CD4-positive, alpha-beta T cell (primary cell): Measurements from ENCODE around the gene ZNF318. TPM values are rescaled to one million over a fixed set of nuclear protein-coding genes. Genes with fewer than 3 reads are reported as not detected.
"Not testable (repeated sequence)": the region's sequence is repeated elsewhere in the genome, so short reads cannot be mapped to it uniquely, and the experiment has no call there.

Experiments used
- ATAC-seq: fragments of 200-7000 bp; cut with Tn5 transposase; one replicate; pipeline ENCODE4 v1.10.0; 2022; ENCODE audit warnings: mild to moderate bottlenecking; ENCODE audit not compliant: poor library complexity
- CTCF ChIA-PET: fragments of 350-600 bp; sonication (Branson Sonifier 250); formaldehyde crosslinking; loops from one replicate; lab custom pipeline; 2021; ENCODE audit warnings: antibody characterized with exemption, inconsistent platforms; lab: Charles Lee
- POLR2A ChIA-PET: fragments of 350-600 bp; sonication (Branson Sonifier 250); formaldehyde crosslinking; loops from one replicate; lab custom pipeline; 2021; ENCODE audit warnings: antibody characterized with exemption, inconsistent platforms; lab: Charles Lee
- DNase-seq, 14 experiments: peaks; one replicate each; pipeline ENCODE4 v3.0.0-alpha.2; 2013 to 2020; ENCODE audit warnings: mixed read lengths in 2 of 14
- H3K27ac ChIP-seq, 2 donors: one replicate each; pipeline versions ENCODE4 v1.5.1 to v1.7.0; 2013; ENCODE audit warnings: low read length in 2 of 2, low read depth in 1 of 2, mild to moderate bottlenecking in 1 of 2
- H3K27me3 ChIP-seq, 2 experiments: 1 replicate in 1 of 2; 2 replicates in 1 of 2; pipeline versions ENCODE4 v1.6.1 to v1.7.0; 2013; ENCODE audit warnings: low read length in 2 of 2, control low read depth in 1 of 2, mild to moderate bottlenecking in 1 of 2, moderate library complexity in 1 of 2; ENCODE audit not compliant: insufficient read depth in 2 of 2, control insufficient read depth in 1 of 2
- H3K36me3 ChIP-seq: one replicate; pipeline ENCODE4 v1.6.1; 2013; ENCODE audit warnings: low read length, control low read depth; ENCODE audit not compliant: insufficient read depth
- H3K4me1 ChIP-seq: one replicate; pipeline ENCODE4 v1.6.1; 2013; ENCODE audit warnings: low read length, control low read depth; ENCODE audit not compliant: insufficient read depth
- H3K4me3 ChIP-seq: one replicate; pipeline ENCODE4 v1.5.1; 2013; ENCODE audit warnings: mild to moderate bottlenecking, low read length, moderate library complexity
- H3K9me3 ChIP-seq, 2 experiments: 1 replicate in 1 of 2; 2 replicates in 1 of 2; pipeline versions ENCODE4 v1.6.1 to v1.7.0; 2013; ENCODE audit warnings: low read length in 2 of 2, mild to moderate bottlenecking in 2 of 2, control low read depth in 1 of 2, moderate library complexity in 1 of 2; ENCODE audit not compliant: control insufficient read depth in 1 of 2, insufficient read depth in 1 of 2
- H3K27ac Mint-ChIP-seq: one replicate; pipeline ENCODE4 v1.8.0; 2020; ENCODE audit warnings: mixed read lengths
- H3K27me3 Mint-ChIP-seq: one replicate; pipeline ENCODE4 v1.8.0; 2021; ENCODE audit warnings: mixed read lengths
- H3K36me3 Mint-ChIP-seq: one replicate; pipeline ENCODE4 v1.8.0; 2021; ENCODE audit warnings: low read depth, mixed read lengths
- H3K4me1 Mint-ChIP-seq: one replicate; pipeline ENCODE4 v1.8.0; 2021; ENCODE audit warnings: low read depth, mixed read lengths
- H3K4me3 Mint-ChIP-seq: one replicate; pipeline ENCODE4 v1.8.0; 2020; ENCODE audit warnings: mild to moderate bottlenecking, mixed read lengths
- H3K9me3 Mint-ChIP-seq: one replicate; pipeline ENCODE4 v1.8.0; 2020; ENCODE audit warnings: mixed read lengths
- CTCF ChIP-seq: fragments of 200-600 bp; IDR thresholded peaks from one replicate; pipeline ENCODE4 v1.8.0; 2022; ENCODE audit warnings: antibody characterized with exemption, mild to moderate bottlenecking
- intact Hi-C, 2 experiments: fragments of 100-400 bp; cut with DNase I in 1 of 2; cut with micrococcal nuclease in 1 of 2; formaldehyde crosslinking; loops; one replicate each; pipeline versions ENCODE4 v1.15.1 to v1.9.0; 2023 to 2025; cut with DNase I, micrococcal nuclease
- total RNA-seq, 174 experiments: library from RNA in 2 of 174; stranded (reverse) in 2 of 174; gene quantifications; one replicate each; pipeline ENCODE4 v1.2.3 and lab custom pipeline; 2021 to 2026

The ZNF318 gene
- total RNA-seq, 2 experiments from 2014 or later: 20.4 TPM

DNA sequence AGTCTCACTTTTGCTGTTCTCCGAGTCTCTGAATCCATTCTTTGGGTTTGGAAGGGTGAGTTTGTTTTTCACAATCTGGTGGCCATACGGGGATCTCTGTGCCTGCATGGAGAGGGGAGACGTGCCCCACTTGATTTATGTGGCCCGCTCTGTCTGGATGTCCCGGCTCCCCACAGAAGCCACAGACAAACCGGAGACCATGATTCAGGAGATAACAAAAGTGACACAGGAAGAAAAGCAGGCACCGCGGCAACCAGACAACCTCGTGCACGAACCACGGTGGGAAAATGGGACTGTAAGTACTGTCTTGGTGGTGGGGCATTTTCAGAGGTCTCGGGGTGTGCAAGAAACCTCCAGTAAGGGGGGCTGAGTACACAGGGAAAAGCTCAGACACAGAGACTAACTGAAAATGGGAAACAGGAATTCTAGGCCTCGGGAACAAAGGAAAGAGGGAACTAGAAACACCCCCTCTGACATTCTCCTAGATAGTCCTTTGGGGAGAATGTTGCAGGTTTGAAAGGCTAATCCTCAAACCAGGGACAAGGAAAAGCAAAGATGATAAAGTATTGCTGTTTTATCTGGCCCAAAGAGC, 22.1 kb upstream of the ZNF318 start:
- H3K4me1 ChIP-seq: peaks cover 25% of the 10 kb centered on the region
- peaks cover 50% of the 10 kb centered on the region for H3K4me1 Mint-ChIP-seq
- intact Hi-C loops: no loop called here
- DNase-seq: peak in 12 of 14 experiments; percentile 14 to 83 (median 40)
- no peaks in the 10 kb centered on the region for H3K36me3 Mint-ChIP-seq
- H3K4me3 Mint-ChIP-seq: peak overlapping the region; percentile 51
- H3K9me3 ChIP-seq: no peaks in the 10 kb centered on the region
- peak overlapping the region; percentile 46 for H3K27ac Mint-ChIP-seq
- no peaks in the 10 kb centered on the region for H3K36me3 ChIP-seq
- CTCF ChIA-PET: no interaction called here
- peak; percentile 78 for ATAC-seq
- no peak overlapping the region for H3K27ac ChIP-seq
- no peaks in the 10 kb centered on the region for H3K9me3 Mint-ChIP-seq
- POLR2A ChIA-PET: interaction anchor here (1.1 to 9.5 kb wide), 3 partner anchors 8 to 32 kb away, joined by 3 to 55 read pairs (median 8); partner anchors contain the start of gene ZNF318
- H3K27me3 Mint-ChIP-seq: no peaks in the 10 kb centered on the region
- no peaks in the 10 kb centered on the region for H3K27me3 ChIP-seq
- peak overlapping the region; percentile 22 for H3K4me3 ChIP-seq
- TF ChIP-seq CTCF: no peak

DNA sequence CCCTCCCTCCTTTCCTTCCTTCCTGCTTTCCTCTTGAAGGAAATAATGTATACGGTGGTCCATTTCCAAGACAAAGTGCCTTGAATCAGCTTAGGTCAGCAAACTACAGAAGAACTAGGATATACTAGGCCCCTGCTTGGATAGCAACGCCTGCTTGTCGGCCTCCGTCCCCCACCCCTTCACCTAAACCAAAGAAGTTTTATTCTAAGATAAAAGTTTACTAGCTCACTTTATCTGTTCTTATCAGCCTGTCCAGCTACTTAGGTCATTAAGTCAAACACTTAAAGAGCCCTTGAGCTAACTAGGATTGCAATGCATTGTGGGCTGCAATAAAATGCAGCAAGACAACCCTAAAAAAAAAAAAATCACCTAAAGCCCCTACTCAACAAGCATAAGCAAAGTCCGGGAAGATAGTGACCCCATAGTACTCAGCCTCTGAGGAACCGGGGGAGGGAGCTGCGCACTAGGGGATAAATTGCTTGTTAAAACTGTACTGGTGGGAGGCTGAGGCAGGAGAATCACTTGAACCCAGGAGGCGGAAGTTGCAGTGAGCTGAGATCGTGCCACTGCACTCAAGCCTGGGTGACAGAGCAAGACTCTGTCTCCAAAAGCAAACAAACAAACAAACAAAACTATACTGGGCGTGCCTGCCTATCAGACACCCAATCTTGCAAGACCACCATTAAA, 21.4 kb upstream of the ZNF318 start:
- CTCF ChIA-PET, H3K27ac ChIP-seq, intact Hi-C loops, H3K36me3 ChIP-seq, H3K27me3 ChIP-seq, DNase-seq, H3K9me3 Mint-ChIP-seq, H3K27me3 Mint-ChIP-seq, H3K36me3 Mint-ChIP-seq, H3K9me3 ChIP-seq: not testable (repeated sequence)
- H3K4me3 ChIP-seq: peak overlapping the region; percentile 22
- ATAC-seq: peak; percentile 21
- Mint-ChIP-seq H3K4me1 (peaks cover 55% of the 10 kb centered on the region), H3K4me3 (peak overlapping the region; percentile 51), H3K27ac (peak overlapping the region; percentile 46)
- H3K4me1 ChIP-seq: peaks cover 28% of the 10 kb centered on the region
- POLR2A ChIA-PET: interaction anchor here (9.5 kb wide), 1 partner anchor 23 kb away, joined by 55 read pairs; the partner anchor contains the start of gene ZNF318

DNA sequence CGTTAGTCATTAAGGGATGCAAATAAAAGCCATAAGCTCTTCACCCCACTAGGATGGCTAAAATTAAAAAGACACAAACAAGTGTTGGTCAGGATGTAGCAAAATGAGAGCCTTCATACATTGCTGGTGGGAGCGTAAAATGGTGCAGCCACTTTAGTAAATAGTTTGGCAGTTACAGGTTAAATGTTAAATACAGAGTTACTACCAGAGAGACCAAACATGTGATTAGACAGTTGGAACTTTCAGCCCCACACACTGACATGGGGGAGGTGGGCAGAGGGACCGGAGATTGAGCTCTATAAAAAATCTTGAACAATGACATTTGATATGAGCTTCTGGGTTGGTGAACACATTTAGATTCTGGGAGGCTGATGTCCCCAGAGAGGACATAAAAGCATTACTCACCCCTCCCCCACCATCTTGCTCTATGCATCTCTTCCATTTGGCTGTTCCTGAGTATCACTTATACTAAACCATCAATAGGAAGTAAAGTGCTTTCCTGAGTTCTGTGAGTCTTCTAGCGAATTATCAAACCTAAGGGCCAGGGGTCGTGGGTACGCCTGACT, 20.4 kb upstream of the ZNF318 start:
- H3K4me3 Mint-ChIP-seq: peak overlapping the region; percentile 11
- no peaks in the 10 kb centered on the region for H3K27me3 ChIP-seq
- H3K27ac Mint-ChIP-seq: no peak overlapping the region
- ATAC-seq (no peak), DNase-seq (no peak)
- intact Hi-C loops: loop anchor here in 1 of 2 experiments (5.0 kb wide), 1 partner anchor 117 kb away; no protein-coding TSS in a partner anchor
- peaks cover 32% of the 10 kb centered on the region for H3K4me1 ChIP-seq
- no peak overlapping the region for H3K27ac ChIP-seq
- ChIA-PET POLR2A (interaction anchor here (9.5 kb wide), 1 partner anchor 22 kb away, joined by 55 read pairs; the partner anchor contains the start of gene ZNF318), CTCF (interaction anchor here (1.1 to 1.4 kb wide), 2 partner anchors 81 to 117 kb away, joined by 3 read pairs; partner anchors contain the start of gene CRIP3)
- H3K36me3 Mint-ChIP-seq: no peaks in the 10 kb centered on the region
- H3K27me3 Mint-ChIP-seq: no peaks in the 10 kb centered on the region
- H3K4me1 Mint-ChIP-seq: peaks cover 66% of the 10 kb centered on the region
- TF ChIP-seq CTCF: no peak
- no peaks in the 10 kb centered on the region for H3K36me3 ChIP-seq
- no peaks in the 10 kb centered on the region for H3K9me3 ChIP-seq
- H3K9me3 Mint-ChIP-seq: no peaks in the 10 kb centered on the region
- H3K4me3 ChIP-seq: no peak overlapping the region
